PC-9 (cell line): ENCODE results near the gene PWWP2B.

Source experiments
- CTCF ChIP-seq: fragments of 200-600 bp; sonication (generic); conservative IDR thresholded peaks from 2 replicates; pipeline ENCODE4 v1.6.1; 2017; ENCODE audit warnings: mixed run types, antibody characterized with exemption, mild to moderate bottlenecking, moderate library complexity
- EZH2 ChIP-seq: fragments of 200-600 bp; sonication (generic); IDR thresholded peaks from 2 replicates; pipeline ENCODE4 v1.8.0; 2017; ENCODE audit warnings: antibody characterized with exemption, low read depth

GRCh38 chr10:132347931-132348267 lies 49.1 kb upstream of the PWWP2B start:
- no peak for TF ChIP-seq EZH2
- TF ChIP-seq CTCF = no peak
